ENCODE results near the gene ROBO1.

ROBO1 gene

DNA sequence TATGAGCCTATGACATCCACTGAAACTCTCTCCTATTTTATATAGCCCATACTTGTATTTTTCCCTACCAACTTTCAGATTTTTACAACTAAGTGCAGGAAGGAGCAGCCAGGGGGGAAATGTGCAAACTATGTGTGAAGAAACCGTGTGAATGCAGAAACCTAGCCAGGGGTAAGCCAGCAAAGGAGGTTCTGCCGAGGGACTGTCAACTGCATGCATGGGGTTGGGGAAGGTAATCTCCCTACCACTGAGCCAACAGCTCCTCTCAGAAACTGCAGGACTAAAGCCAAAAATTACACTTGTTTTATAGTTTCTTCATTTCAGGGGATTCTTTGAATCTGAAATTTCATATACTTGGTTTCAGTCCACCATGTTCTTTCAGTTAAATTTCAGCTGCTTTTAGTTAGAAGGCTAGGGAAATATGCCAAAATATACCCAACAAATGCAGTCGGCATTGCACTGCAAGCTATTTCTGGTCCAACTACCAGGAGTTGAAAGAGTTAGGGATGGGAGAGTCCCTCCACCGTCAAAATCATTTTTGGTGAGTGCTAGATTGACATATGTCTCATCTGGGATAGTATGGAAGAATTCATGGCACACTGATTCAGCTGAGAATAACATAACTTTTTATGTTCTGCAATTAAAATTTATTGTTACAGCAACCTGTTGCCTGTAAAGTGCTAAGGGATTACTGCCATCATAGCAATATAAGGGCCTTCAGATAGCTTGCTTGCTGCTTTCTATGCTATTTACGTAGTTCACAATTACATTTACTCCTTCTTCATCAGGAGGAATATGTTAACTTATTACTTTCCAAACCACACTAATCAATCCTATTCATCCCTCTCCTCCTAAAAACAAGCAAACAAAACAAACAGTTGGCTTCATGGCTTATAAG, 904.2 kb downstream of the ROBO1 start:
- no peaks in the 10 kb centered on the region for H4K20me1 ChIP-seq (ENCODE audit: insufficient read depth)

DNA sequence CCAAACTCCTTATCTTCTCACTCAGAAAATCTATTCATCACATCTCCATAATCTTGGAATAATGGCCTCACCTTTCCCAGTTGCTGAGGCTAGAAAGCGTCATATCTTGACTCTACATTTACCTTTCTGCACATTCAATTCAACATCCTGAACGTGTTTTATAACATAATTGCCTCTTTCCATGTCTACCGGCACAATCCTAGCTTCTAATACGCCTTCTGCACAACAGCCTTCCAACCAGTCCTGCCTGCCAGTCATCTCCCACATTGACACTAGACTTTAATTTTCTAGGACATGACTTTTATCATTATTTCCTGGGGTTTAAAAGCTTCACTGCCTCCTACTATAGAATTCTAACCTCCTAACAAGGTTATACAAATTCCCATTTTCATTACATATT, 906.6 kb downstream of the ROBO1 start:
- no peak overlapping the region for H3K27ac ChIP-seq
- no peaks in the 10 kb centered on the region for H3K27me3 ChIP-seq (ENCODE audit: insufficient read depth, low read depth)
- H3K4me2 ChIP-seq, result no peak overlapping the region
- TF ChIP-seq, protein P1, sequence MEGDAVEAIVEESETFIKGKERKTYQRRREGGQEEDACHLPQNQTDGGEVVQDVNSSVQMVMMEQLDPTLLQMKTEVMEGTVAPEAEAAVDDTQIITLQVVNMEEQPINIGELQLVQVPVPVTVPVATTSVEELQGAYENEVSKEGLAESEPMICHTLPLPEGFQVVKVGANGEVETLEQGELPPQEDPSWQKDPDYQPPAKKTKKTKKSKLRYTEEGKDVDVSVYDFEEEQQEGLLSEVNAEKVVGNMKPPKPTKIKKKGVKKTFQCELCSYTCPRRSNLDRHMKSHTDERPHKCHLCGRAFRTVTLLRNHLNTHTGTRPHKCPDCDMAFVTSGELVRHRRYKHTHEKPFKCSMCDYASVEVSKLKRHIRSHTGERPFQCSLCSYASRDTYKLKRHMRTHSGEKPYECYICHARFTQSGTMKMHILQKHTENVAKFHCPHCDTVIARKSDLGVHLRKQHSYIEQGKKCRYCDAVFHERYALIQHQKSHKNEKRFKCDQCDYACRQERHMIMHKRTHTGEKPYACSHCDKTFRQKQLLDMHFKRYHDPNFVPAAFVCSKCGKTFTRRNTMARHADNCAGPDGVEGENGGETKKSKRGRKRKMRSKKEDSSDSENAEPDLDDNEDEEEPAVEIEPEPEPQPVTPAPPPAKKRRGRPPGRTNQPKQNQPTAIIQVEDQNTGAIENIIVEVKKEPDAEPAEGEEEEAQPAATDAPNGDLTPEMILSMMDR (conservative IDR thresholded peaks at IDR 0.05; ENCODE audit: low read depth, low read length), result no peak
- no peak overlapping the region for H3K9ac ChIP-seq
- no peaks in the 10 kb centered on the region for H3K4me1 ChIP-seq (ENCODE audit: low read depth, poor library complexity, severe bottlenecking)
- H3K36me3 ChIP-seq (ENCODE audit: insufficient read depth), result no peaks in the 10 kb centered on the region
- no peaks in the 10 kb centered on the region for H4K20me1 ChIP-seq (ENCODE audit: insufficient read depth)
- H3K4me3 ChIP-seq (IDR thresholded peaks at IDR 0.05; ENCODE audit: insufficient read depth, low read depth, low read length), result no peak overlapping the region
- no peak overlapping the region for H2AFZ ChIP-seq (ENCODE audit: low read depth)
- H3K79me2 ChIP-seq (ENCODE audit: insufficient read depth, low read depth), result no peaks in the 10 kb centered on the region

More for the DNA sequence above, 904.2 kb downstream of the ROBO1 start:
- H3K27me3 ChIP-seq (ENCODE audit: insufficient read depth, low read depth), result no peaks in the 10 kb centered on the region
- no peak overlapping the region for H3K4me2 ChIP-seq
- TF ChIP-seq, protein P1 (conservative IDR thresholded peaks at IDR 0.05; ENCODE audit: low read depth, low read length), result no peak
- no peaks in the 10 kb centered on the region for H3K36me3 ChIP-seq (ENCODE audit: insufficient read depth)
- H2AFZ ChIP-seq (ENCODE audit: low read depth), result no peak overlapping the region
- no peak overlapping the region for H3K9ac ChIP-seq
- H3K4me3 ChIP-seq (IDR thresholded peaks at IDR 0.05; ENCODE audit: insufficient read depth, low read depth, low read length), result no peak overlapping the region
- no peaks in the 10 kb centered on the region for H3K4me1 ChIP-seq (ENCODE audit: low read depth, poor library complexity, severe bottlenecking)
- H3K27ac ChIP-seq, result no peak overlapping the region
- H3K79me2 ChIP-seq (ENCODE audit: insufficient read depth, low read depth), result no peaks in the 10 kb centered on the region

GRCh38 chr3:78860567-78860966, 907.2 kb downstream of the ROBO1 start:
- Histone ChIP-seq H3K4me1 (ENCODE audit: low read depth, poor library complexity, severe bottlenecking) (no peaks in the 10 kb centered on the region), H3K27ac (no peak overlapping the region), H3K4me2 (no peak overlapping the region), H2AFZ (ENCODE audit: low read depth) (no peak overlapping the region), H3K79me2 (ENCODE audit: insufficient read depth, low read depth) (no peaks in the 10 kb centered on the region), H3K27me3 (ENCODE audit: insufficient read depth, low read depth) (no peaks in the 10 kb centered on the region), H3K4me3 (IDR thresholded peaks at IDR 0.05; ENCODE audit: insufficient read depth, low read depth, low read length) (no peak overlapping the region), H3K9ac (no peak overlapping the region), H4K20me1 (ENCODE audit: insufficient read depth) (no peaks in the 10 kb centered on the region), H3K36me3 (ENCODE audit: insufficient read depth) (no peaks in the 10 kb centered on the region)
- TF ChIP-seq, protein P1 (conservative IDR thresholded peaks at IDR 0.05; ENCODE audit: low read depth, low read length), result no peak

GRCh38 chr3:78858910-78859309, 908.9 kb downstream of the ROBO1 start:
- H3K27ac ChIP-seq, result no peak overlapping the region
- H3K9ac ChIP-seq, result no peak overlapping the region
- TF ChIP-seq, protein P1 (conservative IDR thresholded peaks at IDR 0.05; ENCODE audit: low read depth, low read length), result no peak
- H3K36me3 ChIP-seq (ENCODE audit: insufficient read depth), result no peaks in the 10 kb centered on the region
- no peaks in the 10 kb centered on the region for H3K27me3 ChIP-seq (ENCODE audit: insufficient read depth, low read depth)
- no peaks in the 10 kb centered on the region for H3K79me2 ChIP-seq (ENCODE audit: insufficient read depth, low read depth)
- no peaks in the 10 kb centered on the region for H4K20me1 ChIP-seq (ENCODE audit: insufficient read depth)
- no peaks in the 10 kb centered on the region for H3K4me1 ChIP-seq (ENCODE audit: low read depth, poor library complexity, severe bottlenecking)
- H2AFZ ChIP-seq (ENCODE audit: low read depth), result no peak overlapping the region
- no peak overlapping the region for H3K4me2 ChIP-seq
- H3K4me3 ChIP-seq (IDR thresholded peaks at IDR 0.05; ENCODE audit: insufficient read depth, low read depth, low read length), result no peak overlapping the region
